GM18519 (cell line): ENCODE measurements around the gene S100A10.

Source experiments
- ATAC-seq: cut with Tn5 transposase; IDR thresholded peaks from one replicate; pipeline ENCODE4 v1.9.1; 2021; ENCODE audit warnings: mild to moderate bottlenecking, moderate library complexity; ENCODE audit not compliant: unreplicated experiment, low FRiP score

S100A10 gene

GRCh38 chr1:151993734-151994496 lies at the start of gene S100A10:
S100A10 (minus strand) TSS chr1:151993859; CDS start chr1:151986230, 7,629 bp downstream.
- ATAC-seq = no peak

- ATAC-seq = no peak
These were observed 48.4 kb upstream of the S100A10 start for GRCh38 chr1:152042030-152042429.

GRCh38 chr1:152039886-152040285 lies 46.2 kb upstream of the S100A10 start:
- no peak for ATAC-seq

- ATAC-seq = no peak
These were observed 45.8 kb upstream of the S100A10 start for GRCh38 chr1:152039461-152039860.

- ATAC-seq = no peak
These were observed 45.2 kb upstream of the S100A10 start for GRCh38 chr1:152038871-152039270.

GRCh38 chr1:152036267-152037216 lies 42.9 kb upstream of the S100A10 start, which contains the start of gene S100A11:
S100A11 (minus strand) TSS chr1:152037004; CDS start chr1:152036915, 89 bp downstream.
- no peak for ATAC-seq

- ATAC-seq = no peak
These were observed 42.0 kb upstream of the S100A10 start for GRCh38 chr1:152035539-152036266.

- ATAC-seq = no peak
These were observed 41.2 kb upstream of the S100A10 start for GRCh38 chr1:152034654-152035538.

- no peak for ATAC-seq
These were observed 40.6 kb upstream of the S100A10 start for GRCh38 chr1:152034324-152034653.

- no peak for ATAC-seq
These were observed 36.2 kb upstream of the S100A10 start for GRCh38 chr1:152029929-152030211.

- ATAC-seq = no peak
These were observed 35.7 kb upstream of the S100A10 start for GRCh38 chr1:152029144-152029928.

GRCh38 chr1:152026895-152027294 lies 33.2 kb upstream of the S100A10 start:
- no peak for ATAC-seq

- no peak for ATAC-seq
These were observed 30.6 kb upstream of the S100A10 start for GRCh38 chr1:152024223-152024622.

- no peak for ATAC-seq
These were observed 29.6 kb upstream of the S100A10 start for GRCh38 chr1:152023221-152023620.

GRCh38 chr1:152022474-152022873 lies 28.8 kb upstream of the S100A10 start:
- ATAC-seq = no peak

- no peak for ATAC-seq
These were observed 27.9 kb upstream of the S100A10 start for GRCh38 chr1:152021569-152021968.

- ATAC-seq = no peak
These were observed 27.2 kb upstream of the S100A10 start for GRCh38 chr1:152020849-152021248.

GRCh38 chr1:152018537-152018936 lies 24.9 kb upstream of the S100A10 start:
- ATAC-seq = no peak

- ATAC-seq = no peak
These were observed 22.1 kb upstream of the S100A10 start for GRCh38 chr1:152015766-152016165.
